ENCODE data around the gene PHF12. TPM values are rescaled to one million over a fixed set of nuclear protein-coding genes. Genes with fewer than 3 reads are reported as not detected.

The PHF12 gene
- total and polyA plus RNA-seq, 2 of the 13 experiments (the other 11 are each of a cell fraction or from before 2014, with no cell fraction given): 9.8 to 17.1 TPM

GRCh38 chr17:28996554-28997096 lies 45.3 kb upstream of the PHF12 start (continued):
- TF ChIP-seq ZHX2 (IDR thresholded peaks at IDR 0.05; ENCODE audit: low read depth) (no peak), ZHX2 (CRISPR knock-in tag; IDR thresholded peaks at IDR 0.05; ENCODE audit: borderline replicate concordance) (no peak), GRHL1 (CRISPR knock-in tag; conservative IDR thresholded peaks at IDR 0.05) (no peak), ARNTL (CRISPR knock-in tag; IDR thresholded peaks at IDR 0.05) (peak; percentile 89), ZNF275 (CRISPR knock-in tag; IDR thresholded peaks at IDR 0.05; ENCODE audit: borderline replicate concordance) (no peak), SMYD3 (CRISPR knock-in tag; IDR thresholded peaks at IDR 0.05) (0 out of 2 replicates have a peak, but pooled peaks have one; percentile 24), TP53 (CRISPR knock-in tag; conservative IDR thresholded peaks at IDR 0.05) (peak; percentile 97), GATA4 (IDR thresholded peaks at IDR 0.05; ENCODE audit: borderline replicate concordance, low read depth) (no peak), CCAR2 (optimal IDR thresholded peaks at IDR 0.05; ENCODE audit: low read depth, low read length) (no peak), PLRG1 (conservative IDR thresholded peaks at IDR 0.05) (no peak), ZNF274 (CRISPR knock-in tag; IDR thresholded peaks at IDR 0.05) (0 out of 2 replicates have a peak, but pooled peaks have one; percentile 2), BHLHE40 (IDR thresholded peaks at IDR 0.05; ENCODE audit: low read length) (no peak), ZNF605 (CRISPR knock-in tag; IDR thresholded peaks at IDR 0.05) (no peak; the same call in 1 of the 2 replicates), TCF7 (IDR thresholded peaks at IDR 0.05; ENCODE audit: low read depth) (no peak), HOXD1 (CRISPR knock-in tag; IDR thresholded peaks at IDR 0.05) (no peak; the same call in 1 of the 2 replicates), ZNF780A (CRISPR knock-in tag; IDR thresholded peaks at IDR 0.05) (no peak), TBX2 (CRISPR knock-in tag; IDR thresholded peaks at IDR 0.05; ENCODE audit: borderline replicate concordance) (peak; percentile 69; the same call in 1 of the 2 replicates)
